SU-DHL-6 (cell line): ENCODE data around the gene TTBK1.

ENCODE experiments used
- H2AFZ ChIP-seq: fragments of 200-600 bp; sonication (generic); 2 replicates; pipeline ENCODE4 v1.6.1; 2014; ENCODE audit warnings: low read depth, mild to moderate bottlenecking, moderate library complexity, mixed read lengths, antibody characterized with exemption, low read length; ENCODE audit not compliant: severe bottlenecking
- H3F3A ChIP-seq: fragments of 200-600 bp; shearing (Covaris generic); 2 replicates; pipeline ENCODE4 v1.6.0; 2016; ENCODE audit warnings: antibody characterized with exemption, mild to moderate bottlenecking; ENCODE audit not compliant: insufficient read depth
- H3K27ac ChIP-seq: fragments of 200-600 bp; sonication (generic); 2 replicates; pipeline ENCODE4 v1.5.1; 2016; ENCODE audit warnings: low read depth, mild to moderate bottlenecking, low read length, moderate library complexity, mixed read lengths
- H3K27me3 ChIP-seq: fragments of 200-600 bp; sonication (generic), shearing (Covaris generic); 2 replicates; pipeline ENCODE4 v1.6.0; 2014; ENCODE audit warnings: mild to moderate bottlenecking, low read length
- H3K36me3 ChIP-seq: fragments of 200-600 bp; sonication (generic); 2 replicates; pipeline ENCODE4 v1.6.1; 2014; ENCODE audit warnings: mild to moderate bottlenecking, low read length, mixed read lengths
- H3K4me2 ChIP-seq: fragments of 300-600, 200-600 bp; shearing (Covaris generic), sonication (generic); 2 replicates; pipeline ENCODE4 v1.6.0; 2014; ENCODE audit warnings: low read length, low read depth, mild to moderate bottlenecking; ENCODE audit not compliant: poor library complexity, severe bottlenecking
- H3K4me3 ChIP-seq: fragments of 200-600 bp; sonication (generic); 2 replicates; pipeline ENCODE4 v1.5.1; 2014; ENCODE audit warnings: antibody characterized with exemption, low read length, mild to moderate bottlenecking, mixed read lengths; ENCODE audit not compliant: insufficient read depth, poor library complexity, severe bottlenecking
- H3K79me2 ChIP-seq: fragments of 200-600 bp; sonication (generic); 2 replicates; pipeline ENCODE4 v1.6.1; 2014; ENCODE audit warnings: mild to moderate bottlenecking, low read length, moderate library complexity; ENCODE audit not compliant: insufficient read depth
- H3K9ac ChIP-seq: fragments of 200-600 bp; sonication (generic); 2 replicates; pipeline ENCODE4 v1.7.0; 2014; ENCODE audit warnings: mild to moderate bottlenecking, low read length
- H3K9me2 ChIP-seq: fragments of 200-600 bp; sonication (generic); replicated peaks from 2 replicates; pipeline ENCODE4 v1.6.1; 2014; ENCODE audit warnings: low read length; ENCODE audit not compliant: insufficient read depth
- H3K9me3 ChIP-seq: fragments of 200-600 bp; sonication (generic); 2 replicates; pipeline ENCODE4 v1.6.1; 2014; ENCODE audit warnings: low read length, mixed read lengths; ENCODE audit not compliant: insufficient read depth
- H4K20me1 ChIP-seq: fragments of 200-600 bp; sonication (generic); 2 replicates; pipeline ENCODE4 v1.6.1; 2014; ENCODE audit warnings: low read depth, mild to moderate bottlenecking, antibody characterized with exemption, low read length, moderate library complexity, mixed read lengths
- CTCF ChIP-seq: fragments of 200-600 bp; sonication (generic); IDR thresholded peaks from one replicate; pipeline ENCODE4 v1.5.1; 2017; ENCODE audit warnings: antibody characterized with exemption, mild to moderate bottlenecking, low read length, moderate library complexity; ENCODE audit not compliant: insufficient read depth, poor library complexity, severe bottlenecking
- EZH2phosphoT487 ChIP-seq: fragments of 200-600 bp; sonication (generic), shearing (Covaris generic); conservative IDR thresholded peaks from 2 replicates; pipeline ENCODE4 v1.6.1; 2018; ENCODE audit warnings: mild to moderate bottlenecking, antibody characterized with exemption, low read length, moderate library complexity, mixed read lengths

Gene TTBK1

GRCh38 chr6:43282636-43283513, 39.6 kb downstream of the TTBK1 start:
- Histone ChIP-seq H3K27me3 (no peaks in the 10 kb centered on the region), H3F3A (no peaks in the 10 kb centered on the region), H3K79me2 (no peaks in the 10 kb centered on the region), H3K9ac (no peak overlapping the region), H4K20me1 (no peaks in the 10 kb centered on the region), H3K27ac (no peak overlapping the region), H2AFZ (no peak overlapping the region), H3K9me2 (no peaks in the 10 kb centered on the region), H3K9me3 (no peaks in the 10 kb centered on the region), H3K36me3 (no peaks in the 10 kb centered on the region), H3K4me2 (no peak overlapping the region), H3K4me3 (no peak overlapping the region)
- TF ChIP-seq CTCF (no peak), EZH2phosphoT487 (no peak)

- H3K27ac ChIP-seq = no peak overlapping the region
- H4K20me1 ChIP-seq = no peaks in the 10 kb centered on the region
- no peak overlapping the region for H3K9ac ChIP-seq
- H2AFZ ChIP-seq = no peak overlapping the region
- H3K9me2 ChIP-seq = no peaks in the 10 kb centered on the region
- H3K36me3 ChIP-seq = no peaks in the 10 kb centered on the region
- H3K4me2 ChIP-seq = no peak overlapping the region
- no peaks in the 10 kb centered on the region for H3F3A ChIP-seq
- H3K9me3 ChIP-seq = no peaks in the 10 kb centered on the region
- H3K27me3 ChIP-seq = no peaks in the 10 kb centered on the region
- TF ChIP-seq CTCF (no peak), EZH2phosphoT487 (no peak)
- H3K4me3 ChIP-seq = no peak overlapping the region
- H3K79me2 ChIP-seq = no peaks in the 10 kb centered on the region
Observed at GRCh38 chr6:43283514-43283901, 40.2 kb downstream of the TTBK1 start.

- Histone ChIP-seq H3K4me3 (no peak overlapping the region), H3K36me3 (no peaks in the 10 kb centered on the region), H3K9me2 (no peaks in the 10 kb centered on the region), H3K4me2 (no peak overlapping the region), H3K9me3 (no peaks in the 10 kb centered on the region), H3K79me2 (no peaks in the 10 kb centered on the region), H2AFZ (no peak overlapping the region), H3K9ac (no peak overlapping the region), H4K20me1 (no peaks in the 10 kb centered on the region), H3K27ac (no peak overlapping the region), H3K27me3 (no peaks in the 10 kb centered on the region), H3F3A (no peaks in the 10 kb centered on the region)
- no peak for TF ChIP-seq CTCF
Observed at GRCh38 chr6:43283905-43284304, 40.6 kb downstream of the TTBK1 start.
